NB4 (cell line): ENCODE results near the gene EBLN2.

Experiments
- DNase-seq: peaks from one replicate; pipeline ENCODE4 v3.0.0; 2010; ENCODE audit warnings: low read depth
- H3K4me3 ChIP-seq: one replicate; pipeline ENCODE4 v1.5.1; 2011; ENCODE audit warnings: mild to moderate bottlenecking, low read depth, low read length, moderate library complexity
- CTCF ChIP-seq: IDR thresholded peaks from one replicate; pipeline ENCODE4 v1.5.1; 2012; ENCODE audit warnings: low read depth, low read length
- MAX ChIP-seq: IDR thresholded peaks from 2 replicates; pipeline ENCODE4 v1.6.1; 2011; ENCODE audit warnings: low read depth, low read length
- MYC ChIP-seq: IDR thresholded peaks from 2 replicates; pipeline ENCODE4 v1.6.1; 2011; ENCODE audit warnings: low read depth, low read length
- POLR2A ChIP-seq: IDR thresholded peaks from 2 replicates; pipeline ENCODE4 v1.6.1; 2011; ENCODE audit warnings: mild to moderate bottlenecking; ENCODE audit not compliant: insufficient read length; ENCODE audit errors: extremely low read depth

The EBLN2 gene

GRCh38 chr3:73026111-73026759 lies 35.2 kb upstream of the EBLN2 start:
- DNase-seq, result no peak
- TF ChIP-seq MYC (no peak), CTCF (no peak), POLR2A (no peak), MAX (no peak)
- no peak overlapping the region for H3K4me3 ChIP-seq

- no peak overlapping the region for H3K4me3 ChIP-seq
- DNase-seq, result no peak
- TF ChIP-seq CTCF, result no peak
- no peak for TF ChIP-seq MAX
- TF ChIP-seq MYC, result no peak
- TF ChIP-seq POLR2A, result no peak
Measured at GRCh38 chr3:73026760-73027113, 34.7 kb upstream of the EBLN2 start.

- DNase-seq, result no peak
- no peak for TF ChIP-seq CTCF
- TF ChIP-seq POLR2A, result no peak
- no peak for TF ChIP-seq MYC
- no peak for TF ChIP-seq MAX
- no peak overlapping the region for H3K4me3 ChIP-seq
Measured at GRCh38 chr3:73028803-73029202, 32.7 kb upstream of the EBLN2 start.

GRCh38 chr3:73029321-73029796 lies 32.1 kb upstream of the EBLN2 start:
- H3K4me3 ChIP-seq, result no peak overlapping the region
- TF ChIP-seq MYC, result no peak
- TF ChIP-seq MAX, result no peak
- no peak for TF ChIP-seq POLR2A
- TF ChIP-seq CTCF, result no peak

GRCh38 chr3:73030073-73030597 lies 31.3 kb upstream of the EBLN2 start:
- no peak for DNase-seq
- TF ChIP-seq MAX (no peak), POLR2A (no peak), CTCF (no peak), MYC (no peak)
- H3K4me3 ChIP-seq, result no peak overlapping the region

More at GRCh38 chr3:73029321-73029796, 32.1 kb upstream of the EBLN2 start:
- DNase-seq, result no peak
